Measurements from ENCODE around the gene TMEM240.
"Not testable (repeated sequence)": the region's sequence is repeated elsewhere in the genome, so short reads cannot be mapped to it uniquely, and the experiment has no call there.

The TMEM240 gene

GRCh38 chr1:1540818-1541628 lies 599 bp upstream of the TMEM240 start:
- no peak for DNase-seq (ENCODE audit: low spot score)
- no peak for FAIRE-seq

- DNase-seq (ENCODE audit: low spot score) (no peak), FAIRE-seq (no peak)
These were observed 924 bp downstream of the TMEM240 start for GRCh38 chr1:1539310-1540089.

GRCh38 chr1:1538989-1539309 lies 1.5 kb downstream of the TMEM240 start:
- FAIRE-seq = no peak
- DNase-seq (ENCODE audit: low spot score) = no peak

GRCh38 chr1:1538334-1538733 lies 2.1 kb downstream of the TMEM240 start:
- FAIRE-seq = no peak
- DNase-seq (ENCODE audit: low spot score) = no peak

GRCh38 chr1:1537626-1538250 lies 2.7 kb downstream of the TMEM240 start:
- DNase-seq (ENCODE audit: low spot score) (no peak), FAIRE-seq (no peak)

GRCh38 chr1:1536938-1537546 lies 3.4 kb downstream of the TMEM240 start:
- no peak for FAIRE-seq
- DNase-seq (ENCODE audit: low spot score) = no peak

GRCh38 chr1:1536019-1536937 lies 4.1 kb downstream of the TMEM240 start:
- DNase-seq (ENCODE audit: low spot score) = no peak
- no peak for FAIRE-seq

- FAIRE-seq = no peak
These were observed 5.0 kb downstream of the TMEM240 start for GRCh38 chr1:1535201-1536018.

GRCh38 chr1:1534401-1535154 lies 5.8 kb downstream of the TMEM240 start:
- FAIRE-seq (no peak), DNase-seq (ENCODE audit: low spot score) (no peak)

More at GRCh38 chr1:1535201-1536018, 5.0 kb downstream of the TMEM240 start:
- DNase-seq (ENCODE audit: low spot score) = no peak

- not testable (repeated sequence) for DNase-seq (ENCODE audit: low spot score); FAIRE-seq
These were observed 6.5 kb downstream of the TMEM240 start for GRCh38 chr1:1533894-1534291.

GRCh38 chr1:1533176-1533893 lies 7.1 kb downstream of the TMEM240 start:
- FAIRE-seq; DNase-seq (ENCODE audit: low spot score): not testable (repeated sequence)

- DNase-seq (ENCODE audit: low spot score) = no peak
- no peak for FAIRE-seq
These were observed 8.5 kb downstream of the TMEM240 start for GRCh38 chr1:1531947-1532346.

GRCh38 chr1:1529936-1530335 lies 10.5 kb downstream of the TMEM240 start:
- FAIRE-seq = no peak

GRCh38 chr1:1529321-1529720 lies 11.1 kb downstream of the TMEM240 start:
- no peak for DNase-seq (ENCODE audit: low spot score)
- FAIRE-seq = no peak

More at GRCh38 chr1:1529936-1530335, 10.5 kb downstream of the TMEM240 start:
- no peak for DNase-seq (ENCODE audit: low spot score)

GRCh38 chr1:1528301-1529267 lies 11.8 kb downstream of the TMEM240 start:
- FAIRE-seq = no peak
- no peak for DNase-seq (ENCODE audit: low spot score)

- no peak for DNase-seq (ENCODE audit: low spot score)
- FAIRE-seq = no peak
These were observed 13.2 kb downstream of the TMEM240 start for GRCh38 chr1:1527092-1527816.

Measured in RCC 7860 (cell line).